GM18951 (cell line): ENCODE measurements around the gene LRRC40.
"Not testable (repeated sequence)": the region's sequence is repeated elsewhere in the genome, so short reads cannot be mapped to it uniquely, and the experiment has no call there.

Source experiments
- POLR2A ChIP-seq: IDR thresholded peaks from 4 replicates; pipeline ENCODE4 v1.6.1; 2011; ENCODE audit warnings: mild to moderate bottlenecking; ENCODE audit not compliant: insufficient read length, insufficient read depth; ENCODE audit errors: extremely low read depth
- in situ Hi-C: fragments of 300-500 bp; cut with MboI; formaldehyde crosslinking; loops from one replicate; pipeline ENCODE4 v1.12.0; 2022; ENCODE audit warnings: low sequenced_read_pairs, mixed read lengths, inconsistent platforms; ENCODE audit not compliant: unreplicated experiment

LRRC40 gene

DNA sequence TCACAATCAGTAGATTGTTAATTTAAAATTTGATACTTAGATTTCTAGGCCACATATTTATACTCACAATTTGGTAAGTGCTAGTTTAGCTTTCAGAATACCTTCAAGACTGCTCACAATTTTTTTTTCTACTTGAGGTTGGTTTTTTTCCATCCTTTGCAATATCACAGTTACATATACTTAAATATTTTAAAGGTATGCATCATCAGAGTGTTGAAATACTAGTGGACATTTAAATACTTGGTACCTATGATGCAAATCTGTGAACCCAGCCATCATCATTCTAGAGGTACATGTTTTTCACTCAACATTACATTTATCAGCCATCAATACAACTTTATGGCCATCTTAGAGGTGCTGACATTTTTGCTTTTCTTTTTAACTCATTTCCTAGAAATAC is 6.2 kb upstream of the LRRC40 start:
- TF ChIP-seq POLR2A: no peak
- in situ Hi-C loops: no loop called here

DNA sequence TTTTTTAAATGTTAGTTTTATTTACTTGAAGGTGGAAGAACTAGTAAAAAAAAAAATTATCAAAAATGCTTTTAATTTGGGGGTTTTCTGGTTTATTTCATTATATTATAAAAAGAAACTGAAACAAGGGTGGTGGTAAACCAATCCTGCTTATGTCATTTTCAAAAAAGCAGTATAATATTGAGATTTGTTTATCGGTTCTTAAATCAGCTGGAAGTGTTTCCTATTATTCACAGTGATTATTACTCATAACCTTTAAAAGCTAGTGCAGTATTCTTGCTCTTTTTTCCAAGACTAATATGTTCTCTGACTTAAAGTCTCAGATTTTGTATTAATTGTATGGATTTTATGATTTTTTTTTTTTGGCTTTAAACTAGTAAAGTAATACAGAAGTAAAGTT is 5.4 kb upstream of the LRRC40 start:
- in situ Hi-C loops: no loop called here
- TF ChIP-seq POLR2A: no peak

GRCh38 chr1:70208292-70208691 is 2.9 kb upstream of the LRRC40 start:
- no peak for TF ChIP-seq POLR2A

DNA sequence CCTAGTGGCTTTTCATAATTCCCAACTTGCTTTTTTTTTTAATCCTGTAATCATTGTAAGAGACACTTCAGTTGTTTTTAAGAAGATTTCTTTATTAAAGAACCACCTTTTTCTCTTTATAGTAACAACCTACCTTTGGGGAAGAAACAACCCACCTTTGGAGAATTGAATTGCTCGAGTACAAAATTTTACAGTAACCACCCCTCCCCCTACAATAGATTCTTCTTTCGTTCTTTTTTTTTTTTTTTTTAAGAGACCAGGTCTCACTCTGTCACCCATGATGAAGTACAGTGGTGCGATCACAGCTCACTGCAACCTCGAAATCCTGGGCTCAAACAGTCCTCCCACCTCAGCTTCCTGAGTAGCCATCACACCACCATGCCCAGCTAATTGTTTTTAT is 2.1 kb upstream of the LRRC40 start:
- in situ Hi-C loops: no loop called here

More at GRCh38 chr1:70208292-70208691, 2.9 kb upstream of the LRRC40 start:
- in situ Hi-C loops: no loop called here

GRCh38 chr1:70206833-70207232 is 1.5 kb upstream of the LRRC40 start:
- in situ Hi-C loops: not testable (repeated sequence)

More for the DNA sequence above, 2.1 kb upstream of the LRRC40 start:
- no peak for TF ChIP-seq POLR2A

GRCh38 chr1:70205071-70205433 is 327 bp downstream of the LRRC40 start:
- in situ Hi-C loops: no loop called here
- no peak for TF ChIP-seq POLR2A

- no peak for TF ChIP-seq POLR2A
- in situ Hi-C loops: no loop called here
Measured at GRCh38 chr1:70204600-70204999, 779 bp downstream of the LRRC40 start.

DNA sequence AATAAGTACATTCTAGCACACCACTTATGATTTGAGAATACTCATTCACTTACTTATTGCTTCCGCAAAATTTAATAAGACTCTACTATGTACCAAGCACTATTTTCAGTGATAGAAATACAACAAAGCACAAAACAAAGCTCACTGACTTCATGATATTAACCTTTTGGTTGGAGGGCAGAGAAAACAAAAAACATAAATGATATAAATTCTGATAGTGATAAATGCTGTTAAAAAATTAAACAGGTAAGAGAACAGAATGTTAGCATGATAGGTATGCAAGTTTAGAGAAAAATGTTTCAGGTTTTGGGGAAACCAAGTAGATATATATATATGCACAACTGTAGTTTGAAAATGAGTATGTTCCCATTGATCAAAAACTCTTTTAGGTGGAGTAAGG is 1.2 kb downstream of the LRRC40 start:
- in situ Hi-C loops: no loop called here
- no peak for TF ChIP-seq POLR2A

DNA sequence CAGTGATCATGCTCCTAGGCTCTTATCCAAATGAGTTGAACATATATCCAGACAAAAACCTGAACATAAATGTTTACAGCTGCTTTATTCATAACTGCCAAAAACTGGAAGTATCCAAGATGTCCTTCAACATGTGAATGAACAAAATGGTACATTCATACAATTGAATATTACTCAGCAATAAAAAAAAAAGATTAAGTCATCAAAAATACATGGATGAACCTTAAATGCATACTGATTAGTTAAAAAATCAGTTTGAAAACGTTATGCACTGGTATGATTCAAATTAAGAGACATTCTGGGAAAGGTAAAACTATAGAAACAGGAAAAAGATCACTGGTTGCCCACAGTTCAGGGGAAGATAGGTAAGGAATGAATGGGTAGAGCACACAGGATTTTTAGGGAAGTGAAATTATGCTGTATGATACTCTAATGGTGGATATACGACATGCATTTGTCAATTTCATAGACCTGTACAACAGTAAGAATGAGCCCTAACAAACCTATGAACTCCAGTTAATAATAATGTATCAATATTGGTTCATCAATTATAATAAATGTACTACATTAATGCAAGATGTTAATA is 3.1 kb downstream of the LRRC40 start:
- TF ChIP-seq POLR2A: no peak
- in situ Hi-C loops: no loop called here

- in situ Hi-C loops: no loop called here
- no peak for TF ChIP-seq POLR2A
Measured at GRCh38 chr1:70200065-70200464, 5.3 kb downstream of the LRRC40 start.

DNA sequence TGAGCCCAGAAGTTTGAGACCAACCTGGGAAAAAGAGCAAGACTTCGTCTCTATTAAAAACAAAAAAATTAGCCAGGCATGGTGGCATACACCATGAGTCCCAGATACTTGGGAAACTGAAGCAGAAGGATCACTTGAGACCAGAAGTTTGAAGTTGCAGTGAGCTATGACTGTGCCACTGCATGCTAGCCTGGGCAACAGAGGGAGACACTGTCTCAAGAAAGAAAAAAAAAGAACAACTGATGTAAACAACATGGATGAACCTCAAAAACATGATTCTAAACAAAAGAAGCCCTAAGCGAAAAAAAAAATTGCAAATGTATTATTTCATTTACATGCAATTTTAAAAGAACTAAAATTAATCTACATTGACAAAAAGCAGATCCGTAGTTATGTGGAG is 9.0 kb downstream of the LRRC40 start:
- in situ Hi-C loops: no loop called here
- TF ChIP-seq POLR2A: no peak

DNA sequence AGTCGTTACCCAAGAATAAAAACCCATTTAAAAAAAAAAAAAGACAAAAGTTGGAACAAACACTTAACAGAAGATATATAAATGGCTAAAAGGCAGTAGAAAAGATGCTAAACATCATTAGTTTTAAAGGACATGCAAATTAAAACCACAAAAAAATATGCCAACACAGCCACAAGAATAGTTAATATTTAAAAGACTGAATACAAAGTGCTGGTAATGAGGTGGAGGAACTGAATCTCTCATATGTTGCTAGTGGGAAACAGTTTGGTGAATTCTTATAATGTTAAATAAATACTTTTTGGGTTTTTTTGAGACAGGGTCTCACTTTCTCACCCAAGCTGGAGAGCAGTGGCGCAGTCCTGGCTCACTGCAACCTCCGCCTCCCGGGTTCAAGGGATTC is 10.0 kb downstream of the LRRC40 start:
- no peak for TF ChIP-seq POLR2A
- in situ Hi-C loops: no loop called here

GRCh38 chr1:70194601-70195000 is 10.8 kb downstream of the LRRC40 start:
- TF ChIP-seq POLR2A: no peak
- in situ Hi-C loops: no loop called here

GRCh38 chr1:70192446-70192845 is 12.9 kb downstream of the LRRC40 start:
- in situ Hi-C loops: not testable (repeated sequence)

- no peak for TF ChIP-seq POLR2A
- in situ Hi-C loops: no loop called here
Measured at GRCh38 chr1:70190180-70190579, 15.2 kb downstream of the LRRC40 start.
